ENCODE data around the gene CDCA8.
A peak's percentile ranks its signal among the peaks of the same experiment; 100 is the strongest.

CDCA8 gene

GRCh38 chr1:37692078-37692833 is at the start of gene CDCA8:
TSS of gene CDCA8 (plus strand) at chr1:37692516. CDS start at chr1:37692691, 175 bp downstream.
- peak; percentile 96 for FAIRE-seq

DNA sequence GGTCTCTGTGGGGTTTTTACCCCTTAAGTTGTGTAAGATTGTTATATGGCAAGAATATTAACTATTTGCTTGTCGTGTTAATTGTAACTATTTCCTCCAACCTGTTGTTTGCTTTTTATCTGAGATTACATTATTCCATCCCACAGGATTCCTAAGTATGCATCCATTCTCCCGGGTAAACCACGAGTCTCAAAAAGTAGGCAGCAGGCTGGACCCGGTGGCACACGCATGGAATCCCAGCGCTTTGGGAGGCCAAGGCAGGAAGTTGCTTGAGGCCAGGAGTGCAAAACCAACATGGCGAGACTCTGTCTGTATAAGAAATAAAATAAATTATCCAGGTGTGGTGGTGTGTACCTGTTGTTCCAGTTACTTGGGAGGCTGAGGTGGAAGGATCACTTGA is 45.0 kb upstream of the CDCA8 start:
- no peak for FAIRE-seq

DNA sequence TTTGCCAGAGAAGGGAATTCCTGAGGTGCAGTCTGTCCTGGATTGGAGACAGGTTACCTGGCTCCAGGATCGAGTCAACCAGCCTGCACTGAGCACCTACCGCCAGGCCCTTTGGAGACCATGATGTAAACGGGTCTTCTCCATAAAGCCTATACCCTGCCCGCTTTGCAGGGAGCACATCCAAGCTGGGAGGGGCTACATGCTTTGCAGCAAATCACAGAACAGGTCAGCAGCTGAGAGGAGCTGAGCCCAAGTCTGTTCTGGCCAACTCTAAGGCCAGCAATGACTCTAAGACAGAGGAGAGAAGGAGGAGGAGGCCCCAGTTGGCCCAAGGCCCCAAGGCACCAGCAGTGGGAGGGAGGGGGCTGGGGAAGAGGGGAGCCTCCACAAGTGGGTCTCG is 42.1 kb upstream of the CDCA8 start:
- no peak for FAIRE-seq

GRCh38 chr1:37650721-37651120 is 41.6 kb upstream of the CDCA8 start:
- no peak for FAIRE-seq

GRCh38 chr1:37651803-37652202 is 40.5 kb upstream of the CDCA8 start:
- FAIRE-seq = no peak

DNA sequence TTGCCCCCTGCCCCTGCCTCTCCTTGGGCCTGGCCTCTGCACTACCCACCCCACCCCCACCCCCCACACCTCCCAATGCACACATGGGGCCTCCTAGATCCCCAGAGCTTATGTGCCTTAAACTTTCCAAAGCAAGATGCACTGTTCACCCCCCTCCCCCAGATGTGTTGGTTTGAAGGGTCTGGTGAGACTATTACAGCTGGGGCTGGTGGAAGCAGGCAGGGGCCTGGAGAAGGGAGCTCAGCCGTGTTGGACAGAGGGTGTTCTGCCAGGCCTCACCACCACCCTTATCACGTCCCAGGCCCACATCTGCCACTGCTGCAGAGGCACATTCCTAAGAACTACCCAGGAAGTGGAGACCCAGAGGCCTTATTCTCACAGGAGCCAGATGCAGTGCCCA is 39.3 kb upstream of the CDCA8 start:
- no peak for FAIRE-seq

- no peak for FAIRE-seq
Measured at GRCh38 chr1:37653906-37654305, 38.4 kb upstream of the CDCA8 start.

DNA sequence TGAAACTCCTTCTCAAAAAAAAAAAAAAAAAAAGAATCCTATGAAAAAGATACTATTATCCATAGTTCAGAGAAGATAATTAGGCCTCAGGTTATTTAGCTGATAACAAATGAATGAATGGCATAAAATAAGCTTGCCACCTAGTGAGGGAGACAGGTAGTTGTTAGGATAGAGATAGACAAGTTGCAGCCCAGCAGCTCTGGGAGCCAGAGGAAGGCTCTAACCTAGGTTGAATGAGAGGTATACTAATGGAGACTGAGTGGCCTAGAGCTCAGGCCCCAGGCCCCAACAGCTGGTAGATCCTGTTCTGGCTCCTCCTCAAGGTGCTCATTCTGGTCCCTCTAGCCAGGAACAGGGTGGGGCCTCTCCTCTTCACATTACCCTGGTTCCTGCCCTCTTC is 37.0 kb upstream of the CDCA8 start:
- no peak for FAIRE-seq

- FAIRE-seq = no peak
Measured at GRCh38 chr1:37656026-37656425, 36.3 kb upstream of the CDCA8 start.

- FAIRE-seq = no peak
Measured at GRCh38 chr1:37656881-37657280, 35.4 kb upstream of the CDCA8 start.

- no peak for FAIRE-seq
Measured at GRCh38 chr1:37657620-37658412, 34.5 kb upstream of the CDCA8 start.

DNA sequence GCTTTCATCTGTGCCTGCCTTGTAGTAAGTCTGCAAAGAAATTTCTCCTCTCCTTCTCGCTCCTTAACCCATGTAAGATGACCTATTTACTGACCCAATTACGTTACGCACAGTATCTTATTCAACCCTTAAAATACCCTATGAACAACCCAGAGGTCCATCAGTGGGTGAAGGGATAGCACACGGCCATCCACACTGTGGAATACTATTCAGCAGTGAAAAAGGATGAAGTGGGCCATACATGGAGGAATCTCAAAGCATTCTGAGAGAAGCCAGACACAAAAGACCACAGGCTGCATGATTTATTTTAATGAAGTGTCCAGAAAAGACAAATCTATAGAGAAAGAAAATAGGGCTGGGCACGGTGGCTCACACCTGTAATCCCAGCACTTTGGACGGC is 33.8 kb upstream of the CDCA8 start:
- FAIRE-seq = no peak

DNA sequence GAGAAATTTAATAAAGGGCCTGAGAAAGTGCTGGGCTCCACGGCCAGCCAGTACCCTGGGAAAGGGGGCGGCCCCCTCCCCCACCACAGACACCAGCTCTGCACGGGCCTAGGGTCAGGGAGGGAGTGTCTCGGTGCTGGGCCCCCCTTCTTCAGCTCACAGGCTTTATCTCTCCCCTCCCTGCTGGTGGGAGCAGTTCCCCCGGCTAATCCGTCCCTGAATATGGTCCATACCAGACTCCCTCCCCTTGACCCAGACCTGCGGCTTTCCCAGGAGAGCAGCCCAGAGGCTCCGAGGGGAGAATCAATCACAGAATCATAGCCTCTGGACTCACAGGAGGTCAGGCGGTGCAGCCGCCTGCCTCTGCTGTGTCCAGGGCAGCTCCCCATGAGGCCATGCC is 31.7 kb upstream of the CDCA8 start:
- no peak for FAIRE-seq

GRCh38 chr1:37661401-37661800 is 30.9 kb upstream of the CDCA8 start:
- no peak for FAIRE-seq

DNA sequence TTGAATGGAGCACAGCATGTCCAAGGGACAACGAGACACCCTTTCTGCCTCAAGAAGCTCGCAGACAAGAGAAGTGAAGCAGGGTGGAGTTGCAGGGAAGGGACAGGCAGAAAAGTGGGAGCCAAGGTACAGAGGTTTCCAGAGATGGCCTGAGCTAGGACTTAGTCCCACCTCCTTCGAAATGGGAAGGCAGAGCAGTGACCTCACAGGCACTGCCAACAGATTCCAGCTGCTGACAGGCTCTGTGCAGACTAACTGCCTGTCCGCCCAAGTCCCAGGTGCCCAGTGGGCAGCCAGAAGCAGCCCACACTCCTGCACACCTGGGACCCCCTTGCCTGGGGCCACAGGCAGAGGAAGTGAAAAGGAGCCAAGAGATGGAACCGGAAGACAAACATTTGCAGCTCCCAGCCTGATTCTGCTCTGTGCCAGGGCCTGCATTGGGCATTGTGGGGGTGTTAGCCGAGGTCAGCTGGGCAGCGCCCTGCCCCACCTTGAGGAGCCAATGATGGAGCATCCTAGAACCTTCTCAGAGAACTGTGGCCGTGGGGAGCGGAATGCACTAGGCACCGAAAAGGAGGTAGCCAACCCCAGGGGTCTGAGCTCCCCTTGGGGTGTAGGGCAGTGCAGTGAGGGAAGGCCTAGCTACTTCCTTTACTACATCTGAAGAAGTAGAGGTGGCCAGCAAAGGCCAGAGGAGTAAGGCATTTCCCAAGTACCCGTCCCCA is 30.1 kb upstream of the CDCA8 start:
- FAIRE-seq = no peak

GRCh38 chr1:37663426-37664000 is 28.8 kb upstream of the CDCA8 start:
- FAIRE-seq = no peak

DNA sequence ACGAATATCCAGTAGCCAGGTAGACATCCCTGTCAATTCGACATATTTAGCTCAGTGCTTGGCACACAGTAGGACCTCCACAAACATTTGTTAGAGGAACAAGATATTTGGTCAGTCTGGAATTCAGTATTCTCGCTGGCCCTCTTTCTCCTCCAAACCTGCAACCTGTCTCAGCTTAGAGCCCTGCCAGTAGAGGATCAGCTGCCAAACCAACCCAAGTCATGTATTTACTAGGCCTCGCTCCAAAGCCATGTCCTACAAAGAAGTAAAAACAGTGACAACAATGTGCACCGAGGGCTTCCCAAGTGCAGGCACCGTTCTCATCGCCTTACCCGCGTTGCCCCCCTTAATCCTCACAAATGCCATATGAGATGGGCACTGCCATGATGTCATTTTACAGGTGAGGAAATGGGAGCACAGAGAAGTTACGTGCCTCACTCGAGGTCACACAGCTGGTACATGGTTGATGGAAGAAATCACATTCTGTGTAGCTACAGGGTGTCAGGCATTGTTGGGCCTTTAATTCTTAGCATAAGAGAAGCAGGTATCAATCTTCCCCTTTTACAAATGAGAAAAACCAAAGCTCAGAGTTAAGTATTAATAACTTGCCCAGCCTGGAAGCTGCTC is 26.0 kb upstream of the CDCA8 start:
- no peak for FAIRE-seq

GRCh38 chr1:37667023-37667671 is 25.2 kb upstream of the CDCA8 start:
- no peak for FAIRE-seq

- FAIRE-seq = no peak
Measured at GRCh38 chr1:37670133-37670532, 22.2 kb upstream of the CDCA8 start.

DNA sequence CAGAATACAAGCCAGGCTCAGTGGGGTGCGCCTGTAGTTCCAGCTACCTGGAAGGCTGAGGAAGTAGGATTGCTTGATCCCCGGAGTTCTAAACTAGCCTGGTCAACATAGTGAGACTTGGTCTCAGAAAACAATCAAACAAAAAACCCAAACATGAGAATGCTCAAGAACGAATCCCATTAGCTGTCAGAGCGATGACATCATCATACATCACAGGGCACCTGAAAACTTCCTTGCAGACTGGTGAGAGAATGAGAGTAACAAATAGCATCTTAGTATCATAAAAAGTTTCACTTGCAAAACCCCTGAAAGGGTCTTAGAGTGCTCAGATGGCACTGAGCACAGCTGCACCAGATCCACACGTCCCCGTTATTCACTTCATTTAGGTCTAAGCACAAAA is 21.1 kb upstream of the CDCA8 start:
- no peak for FAIRE-seq

DNA sequence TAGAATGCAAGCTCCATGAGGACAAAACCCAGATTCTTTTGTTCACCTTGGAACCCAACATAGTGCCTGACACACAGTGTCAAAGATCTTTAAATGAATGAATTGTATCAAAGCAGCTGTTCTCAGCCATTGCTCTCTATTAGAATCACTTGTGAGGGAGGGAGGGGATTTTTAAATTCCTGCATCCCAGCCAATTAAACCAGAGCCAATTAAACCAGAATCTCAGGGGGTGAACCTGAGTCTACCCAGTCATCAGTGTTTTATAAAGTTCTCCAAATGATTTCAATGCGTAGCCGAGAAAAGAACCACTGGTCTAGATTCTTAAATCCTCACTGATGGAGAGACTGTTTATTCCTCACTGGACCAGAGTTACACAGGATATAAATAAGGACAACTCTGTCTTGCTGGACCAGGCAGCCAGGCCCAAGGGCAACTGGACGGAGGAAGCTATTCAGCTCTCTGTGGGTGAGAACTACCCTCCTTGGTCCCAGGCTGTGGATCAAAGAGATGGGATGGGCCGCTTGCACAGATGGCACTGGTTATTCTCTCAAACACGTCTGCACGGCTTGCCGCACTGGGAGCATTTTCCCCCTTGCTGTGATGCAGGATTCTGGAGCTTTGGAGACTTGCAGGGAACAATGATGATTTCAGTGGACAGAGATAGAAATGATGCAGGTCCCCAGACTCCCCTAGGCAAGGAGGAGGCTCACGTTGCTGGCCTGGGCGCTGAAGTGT is 20.0 kb upstream of the CDCA8 start:
- FAIRE-seq = no peak

DNA sequence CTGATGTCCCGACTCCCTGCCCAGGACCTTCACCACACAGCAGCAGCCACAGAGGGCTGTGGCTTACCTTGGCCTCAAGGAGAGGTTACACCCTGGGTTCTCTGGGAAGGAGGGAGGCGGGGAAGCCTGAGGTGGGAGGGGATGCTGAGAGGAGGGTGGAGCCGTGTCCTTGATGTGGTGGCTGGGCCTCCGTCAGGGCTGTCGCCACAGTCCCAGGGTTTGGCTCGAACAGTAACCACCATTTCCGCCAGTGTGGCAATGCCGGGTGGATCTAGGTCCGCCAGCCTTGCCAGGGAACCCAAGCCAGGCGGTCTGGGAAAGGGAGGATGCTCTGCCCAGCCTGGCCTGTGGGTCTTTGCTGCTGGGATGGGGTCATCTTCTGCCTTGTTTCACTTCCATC is 18.4 kb upstream of the CDCA8 start:
- no peak for FAIRE-seq

All from G401.6 (cell line).